A673 (cell line): ENCODE measurements around the gene ZNF69. TPM values are rescaled to one million over a fixed set of nuclear protein-coding genes. Genes with fewer than 3 reads are reported as not detected.

Source experiments
- BruUV-seq: library from RNA; stranded (reverse); fragments of 400-500 nt; replicated peaks from 2 replicates; lab custom pipeline; 2021; lab: Mats Ljungman, UMichigan
- CTCF ChIA-PET: fragments of 300-600 bp; sonication (Branson Sonifier 250); formaldehyde crosslinking; loops from one replicate; lab custom pipeline; 2022; ENCODE audit warnings: antibody characterized with exemption; lab: Charles Lee
- POLR2A ChIA-PET: fragments of 300-600 bp; sonication (Branson Sonifier 250); formaldehyde crosslinking; loops from one replicate; lab custom pipeline; 2022; ENCODE audit warnings: antibody characterized with exemption; ENCODE audit not compliant: low non-redundant PET; lab: Charles Lee
- DNase-seq: peaks from one replicate; pipeline ENCODE4 v3.0.0-alpha.2; 2015; ENCODE audit warnings: low spot score
- H3K27ac ChIP-seq: fragments of 200-600 bp; sonication (generic); 2 replicates; pipeline ENCODE4 v1.5.1; 2016; ENCODE audit warnings: mixed run types, low read depth, mild to moderate bottlenecking, mixed read lengths, antibody characterized with exemption, low read length; ENCODE audit not compliant: poor library complexity, severe bottlenecking
- H3K27me3 ChIP-seq: fragments of 200-600 bp; sonication (generic); replicated peaks from 2 replicates; pipeline ENCODE4 v1.6.1; 2017; ENCODE audit warnings: mixed run types, low read depth, mild to moderate bottlenecking, mixed read lengths, antibody characterized with exemption, low read length; ENCODE audit not compliant: insufficient read depth, poor library complexity
- H3K36me3 ChIP-seq: fragments of 200-600 bp; sonication (generic); 2 replicates; pipeline ENCODE4 v1.6.1; 2016; ENCODE audit warnings: mixed run types, mild to moderate bottlenecking, mixed read lengths, antibody characterized with exemption, low read length; ENCODE audit not compliant: insufficient read depth, poor library complexity, severe bottlenecking
- H3K4me1 ChIP-seq: fragments of 200-600 bp; sonication (generic); 2 replicates; pipeline ENCODE4 v1.6.1; 2017; ENCODE audit warnings: mixed run types, mild to moderate bottlenecking, mixed read lengths, antibody characterized with exemption, low read length; ENCODE audit not compliant: insufficient read depth, poor library complexity, severe bottlenecking
- H3K4me3 ChIP-seq: fragments of 200-600 bp; sonication (generic); 2 replicates; pipeline ENCODE4 v1.5.1; 2016; ENCODE audit warnings: low read depth, mixed run types, mild to moderate bottlenecking, mixed read lengths, low read length; ENCODE audit not compliant: poor library complexity, severe bottlenecking
- H3K9me3 ChIP-seq: fragments of 200-600 bp; sonication (generic); 2 replicates; pipeline ENCODE4 v1.6.1; 2016; ENCODE audit warnings: mixed run types, low read depth, mild to moderate bottlenecking, mixed read lengths, antibody characterized with exemption, low read length; ENCODE audit not compliant: poor library complexity, severe bottlenecking
- CTCF ChIP-seq: fragments of 300-800, 200-600 bp; sonication (generic); conservative IDR thresholded peaks from 2 replicates; pipeline ENCODE4 v1.5.1; 2017; ENCODE audit warnings: low read depth, mild to moderate bottlenecking, antibody characterized with exemption, low read length, moderate library complexity, mixed read lengths
- EZH2 ChIP-seq: fragments of 200-600 bp; sonication (generic); IDR thresholded peaks from 2 replicates; pipeline ENCODE4 v1.6.1; 2017; ENCODE audit warnings: borderline replicate concordance, low read depth, mild to moderate bottlenecking, mixed read lengths, antibody characterized with exemption, low read length; ENCODE audit not compliant: poor library complexity, severe bottlenecking
- intact Hi-C: fragments of 100-400 bp; cut with micrococcal nuclease; formaldehyde crosslinking; loops from one replicate; pipeline ENCODE4 v1.10.0; 2022; ENCODE audit not compliant: unreplicated experiment
- total RNA-seq: library from RNA; stranded (reverse); gene quantifications from 2 replicates; pipeline ENCODE4 v1.2.3, GENCODE V29; 2021

Gene ZNF69
- total RNA-seq, 1 experiment from 2014 or later = 4.3 TPM

GRCh38 chr19:11853358-11853757 is 34.2 kb upstream of the ZNF69 start:
- no TSS peak for BruUV-seq
- intact Hi-C loops = no loop called here
- POLR2A ChIA-PET = no interaction called here
- no peak for DNase-seq
- no peak for TF ChIP-seq CTCF
- TF ChIP-seq EZH2 = no peak
- no peaks in the 10 kb centered on the region for H3K36me3 ChIP-seq
- H3K4me3 ChIP-seq = no peak overlapping the region
- no peaks in the 10 kb centered on the region for H3K4me1 ChIP-seq
- no peaks in the 10 kb centered on the region for H3K9me3 ChIP-seq
- H3K27me3 ChIP-seq = no peaks in the 10 kb centered on the region
- CTCF ChIA-PET = no interaction called here
- no peak overlapping the region for H3K27ac ChIP-seq

GRCh38 chr19:11856596-11857250 is 30.9 kb upstream of the ZNF69 start:
- intact Hi-C loops = loop anchor here (5.0 kb wide), 1 partner anchor 59 kb away; the partner anchor contains the start of gene ZNF491
- no peaks in the 10 kb centered on the region for H3K4me1 ChIP-seq
- no peaks in the 10 kb centered on the region for H3K27me3 ChIP-seq
- TF ChIP-seq EZH2 (no peak), CTCF (no peak)
- ChIA-PET POLR2A (interaction anchor here (0.6 kb wide), 1 partner anchor 81 kb away, joined by 10 read pairs; no protein-coding TSS in a partner anchor), CTCF (no interaction called here)
- H3K4me3 ChIP-seq = no peak overlapping the region
- no TSS peak for BruUV-seq
- H3K9me3 ChIP-seq = no peaks in the 10 kb centered on the region
- no peak for DNase-seq
- no peaks in the 10 kb centered on the region for H3K36me3 ChIP-seq
- H3K27ac ChIP-seq = no peak overlapping the region

GRCh38 chr19:11860721-11861120 is 26.9 kb upstream of the ZNF69 start:
- BruUV-seq = no TSS peak
- intact Hi-C loops = no loop called here
- no peaks in the 10 kb centered on the region for H3K9me3 ChIP-seq
- H3K27me3 ChIP-seq = no peaks in the 10 kb centered on the region
- CTCF ChIA-PET = no interaction called here
- no peaks in the 10 kb centered on the region for H3K36me3 ChIP-seq
- POLR2A ChIA-PET = no interaction called here
- no peak for DNase-seq
- TF ChIP-seq EZH2 (no peak), CTCF (no peak)
- H3K4me3 ChIP-seq = no peak overlapping the region
- H3K27ac ChIP-seq = no peak overlapping the region
- H3K4me1 ChIP-seq = no peaks in the 10 kb centered on the region
